CD4-positive, alpha-beta T cell treated with Interleukin-17A for 4 hours (primary cell): ENCODE measurements around the gene TNFSF13B.
"Not testable (repeated sequence)": the region's sequence is repeated elsewhere in the genome, so short reads cannot be mapped to it uniquely, and the experiment has no call there.

Experiments used
- DNase-seq: peaks from one replicate; pipeline ENCODE4 v3.0.0-alpha.2; 2020; ENCODE audit warnings: mixed read lengths

TNFSF13B gene, protein sequence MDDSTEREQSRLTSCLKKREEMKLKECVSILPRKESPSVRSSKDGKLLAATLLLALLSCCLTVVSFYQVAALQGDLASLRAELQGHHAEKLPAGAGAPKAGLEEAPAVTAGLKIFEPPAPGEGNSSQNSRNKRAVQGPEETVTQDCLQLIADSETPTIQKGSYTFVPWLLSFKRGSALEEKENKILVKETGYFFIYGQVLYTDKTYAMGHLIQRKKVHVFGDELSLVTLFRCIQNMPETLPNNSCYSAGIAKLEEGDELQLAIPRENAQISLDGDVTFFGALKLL

DNA sequence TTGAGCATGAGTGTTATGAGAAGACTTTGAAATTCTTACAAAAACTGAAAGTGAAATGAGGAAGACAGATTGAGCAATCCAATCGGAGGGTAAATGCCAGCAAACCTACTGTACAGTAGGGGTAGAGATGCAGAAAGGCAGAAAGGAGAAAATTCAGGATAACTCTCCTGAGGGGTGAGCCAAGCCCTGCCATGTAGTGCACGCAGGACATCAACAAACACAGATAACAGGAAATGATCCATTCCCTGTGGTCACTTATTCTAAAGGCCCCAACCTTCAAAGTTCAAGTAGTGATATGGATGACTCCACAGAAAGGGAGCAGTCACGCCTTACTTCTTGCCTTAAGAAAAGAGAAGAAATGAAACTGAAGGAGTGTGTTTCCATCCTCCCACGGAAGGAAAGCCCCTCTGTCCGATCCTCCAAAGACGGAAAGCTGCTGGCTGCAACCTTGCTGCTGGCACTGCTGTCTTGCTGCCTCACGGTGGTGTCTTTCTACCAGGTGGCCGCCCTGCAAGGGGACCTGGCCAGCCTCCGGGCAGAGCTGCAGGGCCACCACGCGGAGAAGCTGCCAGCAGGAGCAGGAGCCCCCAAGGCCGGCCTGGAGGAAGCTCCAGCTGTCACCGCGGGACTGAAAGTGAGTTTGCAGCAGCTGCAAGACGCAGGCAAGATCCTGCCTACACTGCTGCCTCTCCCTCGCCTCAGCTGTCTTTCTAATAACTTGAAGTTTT, at the start of gene TNFSF13B:
Gene TNFSF13B (plus strand): TSS at position 118 of the 728 bp plus-strand sequence. CDS start 178 bp downstream, at position 296.
- DNase-seq = peak; percentile 54

GRCh38 chr13:108220041-108220440, 49.5 kb upstream of the TNFSF13B start:
- DNase-seq = peak; percentile 31

- no peak for DNase-seq
These were observed 45.6 kb upstream of the TNFSF13B start for GRCh38 chr13:108223687-108224503.

GRCh38 chr13:108225440-108225839, 44.1 kb upstream of the TNFSF13B start:
- DNase-seq = no peak

GRCh38 chr13:108226184-108226583, 43.3 kb upstream of the TNFSF13B start:
- no peak for DNase-seq

DNA sequence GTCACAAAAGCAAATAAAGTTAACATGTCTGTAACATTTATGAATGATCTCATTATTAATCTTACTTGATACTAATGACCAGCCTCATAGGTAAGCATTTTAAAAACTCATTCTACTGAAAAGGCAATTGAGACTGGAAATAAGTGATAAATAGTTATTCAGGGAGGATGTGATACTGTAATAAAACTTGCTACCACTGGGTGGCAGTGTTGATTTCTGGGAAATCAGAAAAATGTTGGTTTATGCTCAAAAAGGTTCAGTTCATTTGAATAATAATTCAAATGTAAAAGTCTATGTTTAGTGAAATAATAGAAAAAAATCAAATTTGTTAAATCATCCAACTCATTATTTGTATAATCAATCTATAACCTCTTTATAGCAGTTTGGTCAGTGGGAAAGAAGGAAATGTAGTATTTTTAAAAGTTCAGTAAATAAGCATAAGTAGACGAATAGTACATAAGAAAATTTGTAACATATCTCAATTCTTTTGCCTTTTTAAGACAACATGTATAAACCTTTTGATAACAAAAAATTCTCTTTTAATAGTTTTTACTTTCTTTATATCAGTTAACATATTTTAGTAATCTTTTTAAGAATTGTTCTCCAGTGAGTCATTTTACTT, 41.8 kb upstream of the TNFSF13B start:
- DNase-seq = peak; percentile 50

- no peak for DNase-seq
These were observed 39.1 kb upstream of the TNFSF13B start for GRCh38 chr13:108230377-108230776.

- DNase-seq = no peak
These were observed 20.4 kb upstream of the TNFSF13B start for GRCh38 chr13:108249150-108249549.

- DNase-seq = no peak
These were observed 12.3 kb upstream of the TNFSF13B start for GRCh38 chr13:108257248-108257647.

- no peak for DNase-seq
These were observed 5.7 kb upstream of the TNFSF13B start for GRCh38 chr13:108263621-108264355.

DNA sequence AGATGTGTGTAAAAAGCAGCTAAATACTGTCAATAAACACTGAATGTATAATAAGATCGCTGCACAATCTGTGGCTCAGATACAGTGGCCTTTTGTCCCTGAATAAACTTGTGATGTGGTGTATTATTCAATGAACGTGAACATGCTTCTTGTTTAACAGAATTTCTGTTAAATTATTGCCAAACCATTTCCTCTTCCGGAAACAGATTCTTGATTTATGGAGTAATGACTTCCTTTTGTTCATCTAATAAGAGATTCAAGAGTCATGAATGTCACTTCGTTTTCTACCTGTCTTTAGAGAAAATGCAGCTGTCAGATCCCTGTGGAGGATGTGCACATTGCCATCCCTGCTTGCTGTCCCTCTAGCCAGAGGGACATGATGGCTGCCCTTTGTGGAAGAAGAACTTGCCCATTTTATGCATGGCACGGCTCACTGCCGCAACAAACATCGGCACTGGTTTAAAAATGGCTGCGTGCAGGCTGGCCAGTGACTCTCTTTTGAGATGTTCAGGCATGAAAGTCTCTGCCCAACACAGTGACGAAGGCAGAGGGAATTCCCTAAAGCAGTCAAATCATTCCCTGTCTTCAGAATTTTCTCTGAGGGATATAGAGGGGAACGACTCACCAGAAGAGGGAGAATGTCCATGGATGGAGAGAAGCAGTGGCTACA, 3.1 kb upstream of the TNFSF13B start:
- no peak for DNase-seq

DNA sequence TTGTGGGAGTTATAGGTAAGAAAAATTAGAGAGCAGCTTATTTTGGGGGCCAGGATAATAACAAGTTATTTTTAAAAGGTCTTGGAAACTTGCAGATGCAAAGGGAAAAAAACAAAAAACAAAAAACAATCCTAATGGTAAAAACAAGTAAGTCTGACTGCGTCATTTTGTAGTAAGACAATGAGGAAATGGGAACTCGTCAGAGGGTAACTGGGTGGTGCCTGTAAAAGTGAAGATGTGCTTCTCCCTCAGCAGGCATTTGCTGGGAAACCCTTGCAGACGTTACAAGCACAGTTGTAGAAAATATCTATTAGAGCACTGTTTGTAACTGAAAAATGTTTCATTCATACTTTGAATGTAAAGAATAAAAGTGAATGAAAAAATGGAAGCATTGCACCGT, 2.2 kb upstream of the TNFSF13B start:
- DNase-seq = no peak

- not testable (repeated sequence) for DNase-seq
These were observed 1.7 kb upstream of the TNFSF13B start for GRCh38 chr13:108267855-108268254.

GRCh38 chr13:108268466-108269112, 929 bp upstream of the TNFSF13B start:
- no peak for DNase-seq

- peak; percentile 30 for DNase-seq
These were observed 924 bp downstream of the TNFSF13B start for GRCh38 chr13:108270442-108270841.

- no peak for DNase-seq
These were observed 2.8 kb downstream of the TNFSF13B start for GRCh38 chr13:108272333-108272732.

GRCh38 chr13:108273429-108274118, 4.1 kb downstream of the TNFSF13B start:
- DNase-seq = no peak

- no peak for DNase-seq
These were observed 5.2 kb downstream of the TNFSF13B start for GRCh38 chr13:108274718-108275117.

DNA sequence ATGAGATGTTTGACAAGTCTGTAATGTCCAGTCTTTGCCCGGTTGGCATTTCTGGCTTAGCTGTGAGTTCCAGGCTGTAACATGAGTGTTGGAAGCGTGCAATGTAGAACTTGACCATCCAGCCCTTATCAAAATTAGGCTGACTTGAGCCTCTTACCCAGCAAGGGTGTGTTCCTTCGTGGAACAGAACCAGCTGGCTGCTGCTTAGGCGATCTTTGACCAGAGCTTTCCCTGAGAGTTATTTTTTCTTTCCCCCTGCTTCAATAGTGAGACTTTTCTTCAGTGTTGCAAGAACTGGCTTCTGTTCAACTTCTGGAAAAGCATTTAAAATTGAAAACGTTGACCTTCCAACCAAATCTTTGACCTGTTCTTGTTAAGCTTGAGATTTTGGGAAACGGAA, 6.5 kb downstream of the TNFSF13B start:
- no peak for DNase-seq

- no peak for DNase-seq
These were observed 8.9 kb downstream of the TNFSF13B start for GRCh38 chr13:108278466-108278865.

DNA sequence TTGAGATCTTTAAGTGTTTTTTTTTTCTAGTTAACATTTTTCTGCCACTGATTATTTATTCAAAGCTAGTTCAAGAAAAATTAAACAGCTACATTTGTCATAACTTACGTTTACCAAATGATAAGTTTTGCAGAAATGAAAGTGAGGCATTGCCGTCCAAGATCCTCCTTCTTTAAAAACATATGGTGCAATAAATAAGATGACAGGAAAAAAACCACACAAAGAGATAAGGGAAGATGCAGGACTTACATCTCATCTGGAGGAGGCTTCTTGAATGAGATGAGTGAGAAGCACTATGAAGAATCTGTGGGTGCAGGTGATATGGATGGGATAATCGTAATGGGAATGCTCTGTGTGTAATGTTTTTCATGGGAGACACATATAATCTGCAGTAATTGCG, 12.4 kb downstream of the TNFSF13B start:
- DNase-seq = no peak
